HEK293 (cell line): ENCODE measurements around the gene SPECC1L.

ENCODE experiments used
- CTCF ChIP-seq: fragments of 450-650 bp; formaldehyde crosslinking; IDR thresholded peaks from 2 replicates; pipeline ENCODE4 v1.5.1; 2016; ENCODE audit warnings: missing biosample characterization, missing genetic modification characterization
- ELK4 ChIP-seq: IDR thresholded peaks from 2 replicates; pipeline ENCODE4 v1.6.1; 2011; ENCODE audit warnings: mild to moderate bottlenecking, low read depth, low read length, borderline replicate concordance
- KLF8 ChIP-seq: fragments of 450-650 bp; formaldehyde crosslinking; IDR thresholded peaks from 2 replicates; pipeline ENCODE4 v1.5.1; 2016; ENCODE audit warnings: missing biosample characterization, missing genetic modification characterization
- MYNN ChIP-seq: fragments of 450-650 bp; formaldehyde crosslinking; IDR thresholded peaks from 2 replicates; pipeline ENCODE4 v1.5.1; 2016; ENCODE audit warnings: missing biosample characterization, missing genetic modification characterization, borderline replicate concordance
- PATZ1 ChIP-seq: fragments of 450-650 bp; formaldehyde crosslinking; IDR thresholded peaks from 2 replicates; pipeline ENCODE4 v1.5.1; 2016; ENCODE audit warnings: missing biosample characterization, missing genetic modification characterization
- RBAK ChIP-seq: fragments of 450-650 bp; formaldehyde crosslinking; IDR thresholded peaks from 2 replicates; pipeline ENCODE4 v1.5.1; 2016; ENCODE audit warnings: missing biosample characterization, missing genetic modification characterization
- REST ChIP-seq: fragments of 450-650 bp; formaldehyde crosslinking; IDR thresholded peaks from 2 replicates; pipeline ENCODE4 v1.5.1; 2016; ENCODE audit warnings: missing biosample characterization, missing genetic modification characterization
- TCF7L2 ChIP-seq: IDR thresholded peaks from 2 replicates; pipeline ENCODE4 v1.6.1; 2011; ENCODE audit warnings: low read depth, mild to moderate bottlenecking, inconsistent platforms, low read length, moderate library complexity, borderline replicate concordance
- ZBTB8A ChIP-seq: fragments of 450-650 bp; formaldehyde crosslinking; IDR thresholded peaks from 2 replicates; pipeline ENCODE4 v1.5.1; 2016; ENCODE audit warnings: missing biosample characterization, missing genetic modification characterization
- ZNF24 ChIP-seq: fragments of 450-650 bp; formaldehyde crosslinking; IDR thresholded peaks from 2 replicates; pipeline ENCODE4 v1.5.1; 2016; ENCODE audit warnings: missing biosample characterization, missing genetic modification characterization
- ZNF324 ChIP-seq: fragments of 450-650 bp; formaldehyde crosslinking; IDR thresholded peaks from 2 replicates; pipeline ENCODE4 v1.5.1; 2016; ENCODE audit warnings: missing biosample characterization, missing genetic modification characterization
- ZNF354C ChIP-seq: fragments of 450-650 bp; formaldehyde crosslinking; IDR thresholded peaks from 2 replicates; pipeline ENCODE4 v1.5.1; 2016; ENCODE audit warnings: missing biosample characterization, missing genetic modification characterization, low read depth, borderline replicate concordance
- ZNF549 ChIP-seq: fragments of 450-650 bp; IDR thresholded peaks from 2 replicates; pipeline ENCODE4 v1.5.1; 2018; ENCODE audit warnings: missing biosample characterization, missing genetic modification characterization, mild to moderate bottlenecking, inconsistent platforms, moderate library complexity
- ZNF639 ChIP-seq: fragments of 450-650 bp; formaldehyde crosslinking; IDR thresholded peaks from 2 replicates; pipeline ENCODE4 v1.5.1; 2016; ENCODE audit warnings: missing biosample characterization, missing genetic modification characterization

GRCh38 chr22:24420072-24420976, 149.7 kb downstream of the SPECC1L start:
- TF ChIP-seq CTCF (no peak), KLF8 (no peak), REST (no peak), RBAK (tag by site-specific recombination) (no peak), ELK4 (no peak), ZNF324 (tag by site-specific recombination) (no peak), ZNF24 (tag by site-specific recombination) (no peak), TCF7L2 (no peak), MYNN (tag by site-specific recombination) (no peak), ZNF639 (no peak), PATZ1 (tag by site-specific recombination) (no peak), ZNF354C (tag by site-specific recombination) (no peak), ZBTB8A (tag by site-specific recombination) (no peak), ZNF549 (tag by site-specific recombination) (no peak)
